Stimulated activated CD8-positive, alpha-beta memory T cell treated with anti-CD3 and anti-CD28 coated beads, Interleukin-4, amount 100 ng/mL, for 1 hour (primary cell): ENCODE results near the gene EFNB3.

Experiments
- DNase-seq, 2 donors: peaks; one replicate each; pipeline ENCODE4 v3.0.0-alpha.2; 2020; ENCODE audit warnings: low read depth in 2 of 2, low spot score in 1 of 2

EFNB3 gene

DNA sequence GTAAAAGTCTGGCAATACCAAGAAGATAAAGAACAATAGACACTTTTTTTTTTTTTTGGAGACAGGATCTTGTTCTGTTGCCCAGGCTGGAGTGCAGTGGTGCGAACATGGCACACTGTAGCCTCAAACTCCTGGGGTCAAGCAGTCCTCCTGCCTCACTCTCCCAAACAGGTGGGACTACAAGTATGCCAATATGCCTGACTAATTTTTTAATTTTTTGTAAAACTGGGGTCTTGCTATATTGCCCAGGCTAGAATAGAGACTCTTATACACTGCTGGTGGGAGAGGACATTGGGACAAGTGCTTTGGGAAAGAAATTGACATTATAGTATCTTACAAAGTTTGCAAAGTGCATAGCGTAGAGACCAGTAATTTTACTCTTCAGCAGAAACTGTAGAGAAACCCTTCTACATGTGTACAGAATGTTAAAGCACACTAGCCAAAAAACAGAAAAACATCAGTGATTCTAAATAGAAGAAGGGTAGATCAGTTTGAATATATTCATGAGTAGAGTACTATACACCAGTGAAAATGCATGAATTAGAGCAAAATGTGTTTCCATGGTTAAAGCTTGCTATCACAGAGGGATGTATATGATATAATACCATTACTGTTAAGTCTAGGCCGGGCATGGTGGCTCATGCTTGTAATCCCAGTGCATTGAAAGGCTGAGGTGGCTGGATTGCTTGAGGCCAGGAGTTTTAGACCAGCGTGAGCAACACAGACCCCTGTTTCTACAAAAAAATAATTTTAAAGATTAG is 7.0 kb upstream of the EFNB3 start:
- DNase-seq = no peak

DNA sequence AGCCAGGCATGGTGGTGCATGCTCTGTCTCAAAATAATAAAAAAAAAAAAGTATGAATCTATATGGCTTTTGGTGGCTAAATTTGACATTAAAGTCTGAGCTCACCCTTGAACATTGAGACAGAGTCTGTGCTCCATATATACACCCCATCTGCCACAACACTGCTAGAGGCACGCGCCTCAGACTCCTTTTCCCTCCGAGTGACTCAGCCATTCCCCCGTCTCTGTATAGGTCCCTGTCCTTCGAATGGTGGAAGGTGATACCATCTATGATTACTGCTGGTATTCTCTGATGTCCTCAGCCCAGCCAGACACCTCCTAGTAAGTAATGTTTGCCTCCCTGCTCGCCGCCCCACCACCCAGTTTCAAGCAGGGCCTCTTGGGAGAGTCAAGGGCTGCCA is 4.5 kb upstream of the EFNB3 start:
- DNase-seq = no peak

DNA sequence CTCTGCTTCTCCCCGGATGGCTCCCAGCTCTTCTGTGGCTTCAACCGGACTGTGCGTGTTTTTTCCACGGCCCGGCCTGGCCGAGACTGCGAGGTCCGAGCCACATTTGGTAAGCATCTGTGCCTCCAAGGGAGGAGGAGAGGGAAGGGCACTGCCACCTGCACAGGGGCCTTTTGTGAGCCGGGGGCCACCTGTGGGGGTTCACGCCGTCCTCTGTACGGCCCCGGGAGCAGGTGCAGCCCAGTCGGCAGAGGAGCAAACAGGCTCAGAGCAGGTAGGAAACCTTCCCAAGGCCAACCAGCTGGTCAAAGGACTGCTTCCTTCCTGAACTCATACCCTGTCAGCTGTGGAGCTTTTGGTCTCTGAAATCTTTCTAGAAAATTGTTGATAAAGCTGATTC is 3.3 kb upstream of the EFNB3 start:
- DNase-seq = no peak

DNA sequence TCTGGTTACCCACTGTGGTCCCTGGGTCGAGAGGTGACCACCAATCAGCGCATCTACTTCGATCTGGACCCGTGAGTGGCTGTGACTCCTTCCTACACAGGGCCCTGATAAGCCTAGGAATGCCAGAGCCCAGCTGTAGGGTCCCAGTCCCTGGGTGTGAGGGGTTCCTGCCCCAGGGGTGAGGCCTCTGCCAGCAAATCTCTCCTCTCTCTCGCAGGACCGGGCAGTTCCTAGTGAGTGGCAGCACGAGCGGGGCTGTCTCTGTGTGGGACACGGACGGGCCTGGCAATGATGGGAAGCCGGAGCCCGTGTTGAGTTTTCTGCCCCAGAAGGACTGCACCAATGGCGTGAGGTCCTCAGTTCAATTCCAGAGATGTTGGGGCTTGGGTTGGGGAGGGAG is 2.2 kb upstream of the EFNB3 start:
- DNase-seq = no peak

DNA sequence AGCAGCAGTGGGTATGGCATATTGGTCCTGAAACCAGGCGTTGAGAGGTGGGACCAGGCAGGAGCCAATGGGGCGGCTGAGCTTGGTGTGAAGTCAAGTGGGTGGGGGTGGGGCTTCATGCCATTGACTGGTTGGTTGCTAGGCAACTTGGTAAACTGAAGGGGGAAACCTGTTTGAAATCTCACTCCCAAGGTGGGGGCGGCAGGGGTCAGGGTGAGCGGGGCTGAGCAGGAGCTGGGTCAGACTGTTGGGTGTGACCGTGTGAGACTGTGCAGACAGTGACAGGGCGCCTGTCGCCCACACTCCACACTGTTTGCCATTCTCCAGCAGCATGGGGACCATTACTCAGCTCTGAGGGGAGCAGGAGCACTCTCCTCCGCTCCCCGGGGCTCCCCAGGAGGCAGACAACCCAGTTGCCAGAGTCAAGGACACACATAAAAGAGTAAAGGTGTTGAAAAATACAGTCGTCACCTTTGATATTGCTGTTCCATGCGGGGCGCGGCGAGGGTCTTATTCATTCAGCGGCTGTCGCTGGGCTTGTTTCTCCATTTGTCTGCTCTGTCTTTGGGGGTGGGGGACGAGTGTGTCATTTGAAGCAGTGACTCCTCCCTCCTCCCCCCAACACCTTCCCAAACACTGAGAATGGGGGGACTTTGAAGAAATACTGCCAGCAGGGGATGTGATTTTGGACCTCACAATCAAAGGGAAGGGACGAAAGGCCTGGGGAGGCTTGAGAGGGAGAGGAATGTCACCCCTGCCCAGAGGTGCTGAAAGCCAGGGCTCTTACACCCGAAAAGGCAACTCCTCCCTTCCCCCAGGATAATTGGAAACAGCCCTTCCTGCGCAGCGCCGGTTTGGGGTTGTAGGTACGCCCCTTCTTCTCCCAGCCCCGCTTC is 1.2 kb upstream of the EFNB3 start:
- no peak for DNase-seq

DNA sequence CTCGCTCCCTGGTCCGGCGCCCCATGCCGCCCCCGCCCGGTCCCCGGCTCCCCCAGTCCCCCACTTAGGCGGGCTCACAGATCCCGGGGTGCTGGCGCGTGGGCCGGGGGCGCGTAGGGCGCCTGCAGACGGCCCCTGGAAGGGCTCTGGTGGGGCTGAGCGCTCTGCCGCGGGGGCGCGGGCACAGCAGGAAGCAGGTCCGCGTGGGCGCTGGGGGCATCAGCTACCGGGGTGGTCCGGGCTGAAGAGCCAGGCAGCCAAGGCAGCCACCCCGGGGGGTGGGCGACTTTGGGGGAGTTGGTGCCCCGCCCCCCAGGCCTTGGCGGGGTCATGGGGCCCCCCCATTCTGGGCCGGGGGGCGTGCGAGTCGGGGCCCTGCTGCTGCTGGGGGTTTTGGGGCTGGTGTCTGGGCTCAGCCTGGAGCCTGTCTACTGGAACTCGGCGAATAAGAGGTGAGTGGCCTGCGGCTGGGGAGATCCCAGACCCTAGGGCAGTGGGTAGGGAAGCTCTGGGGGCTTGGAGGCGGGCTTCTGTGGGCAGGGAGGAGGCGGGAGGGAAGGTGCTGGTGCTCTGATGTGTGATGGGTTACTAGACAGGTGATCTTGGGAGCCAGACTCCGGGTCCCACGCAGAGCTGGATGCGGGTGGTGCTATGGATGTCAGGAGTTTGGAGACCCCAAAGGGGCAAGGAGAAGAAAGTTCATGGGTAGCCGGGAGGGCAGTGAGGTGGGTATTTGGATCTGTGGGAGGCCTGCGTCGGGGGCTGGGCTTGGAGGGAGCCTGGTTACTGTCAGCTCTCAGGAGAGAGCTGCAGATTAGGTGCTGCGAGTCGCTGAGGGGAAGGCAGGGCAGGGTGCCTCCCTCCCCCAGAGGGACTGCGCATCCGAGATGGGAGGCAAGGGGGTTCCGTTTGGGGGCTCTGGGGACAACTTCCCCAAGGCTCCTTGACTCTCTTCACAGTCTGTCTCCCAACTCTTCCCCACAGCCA is 560 bp downstream of the EFNB3 start:
- DNase-seq = no peak

DNA sequence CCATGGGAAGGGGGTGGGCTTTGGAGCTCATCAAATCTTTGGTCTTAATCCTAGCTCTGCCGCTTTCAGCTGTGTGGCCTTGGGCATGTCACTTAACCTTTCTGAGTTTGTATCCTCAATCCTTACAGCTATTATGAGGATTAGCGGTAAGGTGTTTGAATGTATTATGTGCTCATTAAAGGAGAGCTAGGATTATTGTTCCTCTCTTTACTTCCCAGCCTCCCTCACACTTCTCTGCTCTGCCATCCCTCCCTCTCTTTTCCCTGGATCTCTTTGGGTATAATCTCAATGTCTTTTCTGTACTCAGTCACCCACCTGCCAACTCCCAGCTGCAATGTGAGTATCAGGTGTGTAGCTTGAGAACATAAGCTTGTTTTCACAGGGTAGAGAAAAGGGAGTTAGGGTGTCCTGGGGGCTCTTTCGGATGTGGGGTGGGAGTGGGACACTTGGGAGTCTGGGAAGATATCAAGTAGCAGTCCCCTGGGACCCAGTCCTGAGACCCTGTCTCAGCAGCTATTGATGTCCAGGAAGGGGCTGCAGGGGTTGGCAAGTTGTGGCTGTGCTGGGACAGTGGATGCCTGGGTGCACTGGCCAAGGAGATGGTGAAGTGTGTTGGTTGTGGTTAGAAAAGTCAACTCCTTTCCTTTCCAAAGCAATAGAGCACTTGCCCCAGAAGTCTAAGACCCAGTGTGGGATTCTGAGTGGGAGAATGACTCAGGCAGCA is 1.8 kb downstream of the EFNB3 start:
- no peak for DNase-seq

DNA sequence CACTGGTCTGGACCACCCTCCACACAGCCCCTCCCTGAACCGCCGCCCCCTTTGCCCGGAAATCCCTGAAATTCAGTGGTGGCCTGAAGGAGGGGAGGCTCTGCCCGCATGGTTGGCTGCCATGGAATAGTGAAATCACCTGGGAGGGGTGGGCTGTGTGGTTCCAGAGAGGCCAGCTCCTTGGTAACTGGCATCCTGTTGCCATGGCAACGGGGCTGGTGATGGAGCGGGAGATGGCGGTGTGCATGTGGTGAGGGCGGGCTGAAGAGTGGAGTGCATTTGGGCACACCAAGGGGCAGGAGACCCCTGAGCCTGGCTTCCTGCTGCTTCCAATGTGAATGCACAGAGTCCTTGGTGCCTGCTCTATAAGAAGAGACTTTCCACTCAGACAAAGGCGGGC is 2.4 kb downstream of the EFNB3 start:
- no peak for DNase-seq

DNA sequence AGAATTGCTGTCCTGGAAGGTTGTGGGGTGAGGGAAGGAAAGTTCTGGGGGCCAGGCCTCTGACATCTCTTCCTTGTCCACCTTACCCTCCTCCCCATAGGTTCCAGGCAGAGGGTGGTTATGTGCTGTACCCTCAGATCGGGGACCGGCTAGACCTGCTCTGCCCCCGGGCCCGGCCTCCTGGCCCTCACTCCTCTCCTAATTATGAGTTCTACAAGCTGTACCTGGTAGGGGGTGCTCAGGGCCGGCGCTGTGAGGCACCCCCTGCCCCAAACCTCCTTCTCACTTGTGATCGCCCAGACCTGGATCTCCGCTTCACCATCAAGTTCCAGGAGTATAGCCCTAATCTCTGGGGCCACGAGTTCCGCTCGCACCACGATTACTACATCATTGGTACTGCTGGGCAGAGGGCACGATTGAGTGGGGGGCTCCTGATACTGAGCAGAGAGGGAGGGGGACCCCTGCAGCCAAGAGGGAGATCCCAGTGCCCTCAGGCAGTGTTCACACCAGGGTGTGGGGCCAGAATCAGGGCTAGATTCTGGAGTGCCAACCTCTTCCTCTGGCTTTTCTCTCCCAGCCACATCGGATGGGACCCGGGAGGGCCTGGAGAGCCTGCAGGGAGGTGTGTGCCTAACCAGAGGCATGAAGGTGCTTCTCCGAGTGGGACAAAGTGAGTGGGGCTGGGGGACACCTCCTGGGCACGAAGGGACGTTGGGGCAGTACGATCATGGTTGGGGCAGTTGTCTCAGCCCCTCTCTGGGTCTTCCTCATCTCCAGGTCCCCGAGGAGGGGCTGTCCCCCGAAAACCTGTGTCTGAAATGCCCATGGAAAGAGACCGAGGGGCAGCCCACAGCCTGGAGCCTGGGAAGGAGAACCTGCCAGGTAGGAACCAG is 3.1 kb downstream of the EFNB3 start:
- DNase-seq = no peak

DNA sequence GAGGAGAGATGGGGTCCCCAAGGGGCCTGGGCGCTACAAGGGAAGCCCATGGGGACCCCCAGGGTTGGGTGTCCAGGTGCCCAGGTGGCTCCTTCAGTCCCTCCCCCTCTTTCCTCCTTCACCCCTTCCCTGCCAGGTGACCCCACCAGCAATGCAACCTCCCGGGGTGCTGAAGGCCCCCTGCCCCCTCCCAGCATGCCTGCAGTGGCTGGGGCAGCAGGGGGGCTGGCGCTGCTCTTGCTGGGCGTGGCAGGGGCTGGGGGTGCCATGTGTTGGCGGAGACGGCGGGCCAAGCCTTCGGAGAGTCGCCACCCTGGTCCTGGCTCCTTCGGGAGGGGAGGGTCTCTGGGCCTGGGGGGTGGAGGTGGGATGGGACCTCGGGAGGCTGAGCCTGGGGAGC is 4.0 kb downstream of the EFNB3 start:
- no peak for DNase-seq

DNA sequence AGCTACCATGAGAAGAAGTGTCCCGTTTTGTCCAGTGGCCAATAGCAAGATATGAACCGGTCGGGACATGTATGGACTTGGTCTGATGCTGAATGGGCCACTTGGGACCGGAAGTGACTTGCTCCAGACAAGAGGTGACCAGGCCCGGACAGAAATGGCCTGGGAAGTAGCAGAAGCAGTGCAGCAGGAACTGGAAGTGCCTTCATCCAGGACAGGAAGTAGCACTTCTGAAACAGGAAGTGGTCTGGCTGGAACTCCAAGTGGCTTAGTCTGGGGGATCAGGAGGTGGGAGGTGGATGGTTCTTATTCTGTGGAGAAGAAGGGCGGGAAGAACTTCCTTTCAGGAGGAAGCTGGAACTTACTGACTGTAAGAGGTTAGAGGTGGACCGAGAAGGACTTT is 5.3 kb downstream of the EFNB3 start:
- DNase-seq = no peak

DNA sequence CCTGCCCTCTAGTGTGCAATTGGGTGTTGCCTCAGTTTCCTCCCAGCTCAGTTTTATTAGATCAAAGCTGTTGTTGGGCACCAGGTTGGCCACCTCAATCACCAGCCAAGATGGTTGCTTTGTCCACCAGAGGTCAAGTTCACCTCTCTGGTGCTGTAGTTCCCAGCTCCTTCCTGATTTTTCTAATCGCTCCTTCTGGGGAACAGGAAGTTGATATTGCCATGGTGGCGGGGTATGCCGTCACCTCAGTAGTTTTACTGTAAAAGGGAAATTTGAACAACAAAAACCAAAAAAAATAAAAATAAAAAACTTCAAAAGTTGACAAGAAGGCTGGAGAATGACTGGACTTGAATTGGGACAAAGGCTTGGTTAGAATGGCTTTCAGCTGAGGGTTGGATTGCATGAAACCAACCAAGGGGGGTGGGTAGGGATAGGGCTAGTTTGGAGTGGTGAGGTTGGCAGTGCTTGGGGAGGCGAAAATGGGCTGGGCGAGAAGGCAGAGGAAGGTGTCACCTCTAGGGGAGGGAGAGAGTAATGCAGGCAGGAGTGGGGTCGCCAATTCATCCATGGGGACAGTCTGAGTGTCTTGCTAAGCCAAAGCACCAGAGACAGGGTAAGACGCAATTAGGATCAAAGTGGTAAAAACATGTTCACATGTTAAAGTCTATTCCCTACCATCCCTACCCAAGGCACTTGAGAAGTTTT is 6.2 kb downstream of the EFNB3 start:
- no peak for DNase-seq

DNA sequence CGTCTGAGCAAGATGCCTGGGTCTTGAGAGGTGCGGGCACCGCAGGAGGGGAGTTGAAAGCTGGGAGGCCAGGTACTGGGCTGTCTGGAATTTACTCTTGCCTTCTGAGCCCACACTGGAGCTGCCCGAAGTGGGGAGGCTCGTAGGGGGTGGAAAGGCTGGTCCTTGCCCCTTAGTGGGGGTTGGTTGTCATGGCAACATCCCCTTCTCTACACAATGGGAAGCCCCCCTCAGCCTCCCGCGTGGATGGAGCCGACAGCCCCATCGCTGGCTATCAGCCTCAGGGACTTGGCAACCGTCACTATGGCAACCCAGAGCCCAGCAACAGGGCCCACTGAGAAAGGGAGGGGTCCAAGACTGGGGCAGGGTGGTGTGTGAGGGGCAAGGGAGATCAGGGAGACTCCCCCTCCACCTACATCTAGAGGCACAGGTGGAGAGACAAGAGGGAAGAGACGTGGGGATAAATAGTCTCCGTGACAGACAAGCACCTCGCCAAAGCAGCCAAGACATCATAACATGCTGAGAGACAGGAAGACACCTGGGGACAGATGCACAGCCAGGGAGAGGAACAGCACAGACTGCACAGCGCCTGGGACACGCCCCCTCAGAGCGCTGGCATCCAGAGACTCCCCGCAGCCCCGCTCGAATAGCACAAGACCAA is 7.2 kb downstream of the EFNB3 start:
- no peak for DNase-seq

DNA sequence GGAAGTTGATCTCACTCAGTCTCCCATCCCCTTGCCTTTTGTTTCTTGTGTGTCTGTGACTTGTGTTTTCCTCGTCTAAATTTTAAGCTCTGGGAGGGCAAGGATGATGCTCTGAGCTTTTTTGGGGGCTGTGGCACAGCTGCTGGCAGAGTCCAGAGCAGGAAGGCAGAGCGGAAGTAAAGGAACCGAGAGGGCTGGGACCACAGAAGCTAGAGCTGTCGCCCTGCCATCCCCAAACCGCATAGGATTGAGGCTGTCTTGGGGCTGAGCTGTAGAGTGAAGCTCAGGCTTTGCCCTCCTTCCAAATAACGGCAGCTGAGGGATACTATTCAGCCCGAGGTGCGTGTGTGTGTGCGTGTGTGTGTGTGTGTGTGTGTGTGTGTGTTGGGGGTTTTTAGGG is 8.8 kb downstream of the EFNB3 start:
- DNase-seq = no peak

DNA sequence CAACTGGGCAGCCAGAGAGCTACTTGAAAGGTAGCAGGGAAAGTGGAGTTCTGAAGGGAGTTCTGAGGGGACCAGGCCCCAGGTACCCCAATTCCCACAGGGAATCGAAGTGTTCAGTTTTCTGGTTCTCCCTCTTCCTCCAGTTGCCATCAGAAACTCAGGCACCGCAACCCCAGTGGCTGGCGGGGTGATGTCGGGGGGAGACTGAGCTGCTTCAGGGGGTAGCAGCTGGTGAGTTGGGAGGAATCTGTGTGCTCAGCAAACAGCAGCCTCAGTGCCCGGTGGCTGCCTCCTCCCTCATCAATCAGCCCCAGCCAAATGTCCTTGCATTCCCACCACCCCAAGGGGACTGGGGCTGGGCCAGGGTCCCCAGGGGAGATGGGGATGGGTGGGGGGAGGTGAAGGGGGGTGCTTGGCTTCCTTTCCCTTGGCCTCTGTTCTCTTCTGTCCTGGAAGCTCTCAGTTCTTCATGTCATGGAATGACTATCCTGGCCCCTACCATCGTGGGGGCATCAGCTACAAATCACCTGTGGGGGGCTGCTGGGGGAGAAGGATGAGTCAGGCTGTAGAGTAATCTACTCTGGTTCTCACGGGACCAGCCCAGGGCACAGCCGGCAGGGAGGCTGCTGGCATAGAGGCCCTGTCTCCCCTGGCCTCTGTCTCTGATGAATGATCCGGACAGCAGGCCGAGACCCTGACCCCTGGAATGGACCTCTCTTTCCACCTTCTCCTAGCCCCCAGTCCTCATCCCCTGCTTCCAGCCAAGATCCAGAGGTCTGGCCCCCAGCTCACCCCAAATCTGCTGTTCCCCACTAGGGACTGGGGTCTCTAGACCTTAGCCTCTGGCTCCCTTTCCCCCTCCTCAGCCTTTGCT is 10.0 kb downstream of the EFNB3 start:
- no peak for DNase-seq

DNA sequence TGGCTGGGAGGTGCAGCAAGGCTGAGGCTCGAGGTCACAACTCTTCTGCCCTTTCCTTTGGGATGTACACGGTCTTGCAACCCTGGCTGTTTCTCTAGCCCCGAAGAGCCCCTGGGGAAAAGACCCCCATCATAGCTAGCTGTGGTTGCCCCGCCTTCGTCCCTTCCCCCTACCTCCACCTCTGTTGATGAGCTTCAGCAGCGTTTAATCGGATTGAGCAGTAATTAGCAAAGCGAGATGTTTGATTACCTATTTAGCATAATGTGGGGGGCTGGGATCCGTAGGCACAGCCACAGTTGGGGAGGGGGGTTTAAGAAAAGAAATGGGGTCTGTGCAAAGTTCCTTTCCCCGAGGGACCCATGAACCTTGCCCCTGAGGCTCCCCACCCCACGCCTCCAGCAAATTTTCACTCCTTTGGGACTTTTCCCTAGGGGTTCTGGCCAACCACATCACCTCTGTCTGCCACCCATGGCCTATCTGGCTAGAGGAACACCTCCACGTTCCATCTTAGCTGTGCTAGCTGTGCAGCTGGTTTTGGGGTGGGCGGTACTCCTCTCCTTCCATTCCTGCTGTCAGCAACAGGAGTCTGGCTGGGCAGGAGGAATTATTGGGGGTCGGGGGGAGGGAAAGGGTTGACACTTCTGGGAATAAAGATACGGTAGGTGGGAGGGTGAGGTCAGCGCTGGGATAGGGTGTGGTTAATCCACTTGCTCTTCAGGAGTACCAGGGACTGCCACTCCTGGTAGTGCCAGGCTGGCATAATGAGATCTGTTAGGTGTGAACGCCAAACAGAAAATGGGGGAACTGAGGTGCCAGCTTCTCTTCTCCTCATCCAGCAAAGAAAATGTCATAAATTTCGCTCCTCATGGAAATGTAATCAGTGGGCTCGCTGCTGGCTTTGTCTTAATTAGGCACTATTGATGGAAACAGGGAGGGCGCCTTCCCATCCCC is 11.2 kb downstream of the EFNB3 start:
- no peak for DNase-seq
